CD4-positive, alpha-beta T cell treated with Interleukin-12 subunit alpha and Interleukin-12 subunit beta, for 1 hour (primary cell): ENCODE results near the gene SDHAF3.
"Not testable (repeated sequence)": the region's sequence is repeated elsewhere in the genome, so short reads cannot be mapped to it uniquely, and the experiment has no call there.

Source experiments
- DNase-seq: peaks from one replicate; pipeline ENCODE4 v3.0.0-alpha.2; 2020

SDHAF3 gene

GRCh38 chr7:97126483-97127171 is 9.1 kb downstream of the SDHAF3 start:
- no peak for DNase-seq

- DNase-seq = no peak
Measured at GRCh38 chr7:97128736-97129135, 11.2 kb downstream of the SDHAF3 start.

- DNase-seq = no peak
Measured at GRCh38 chr7:97130417-97131139, 13.1 kb downstream of the SDHAF3 start.

GRCh38 chr7:97133159-97133558 is 15.7 kb downstream of the SDHAF3 start:
- DNase-seq = no peak

- DNase-seq = no peak
Measured at GRCh38 chr7:97138830-97139229, 21.3 kb downstream of the SDHAF3 start.

GRCh38 chr7:97145068-97145467 is 27.6 kb downstream of the SDHAF3 start:
- DNase-seq = peak; percentile 20

GRCh38 chr7:97149843-97150242 is 32.3 kb downstream of the SDHAF3 start:
- no peak for DNase-seq

GRCh38 chr7:97155897-97156418 is 38.5 kb downstream of the SDHAF3 start:
- DNase-seq = no peak

GRCh38 chr7:97159984-97160383 is 42.5 kb downstream of the SDHAF3 start:
- not testable (repeated sequence) for DNase-seq

- not testable (repeated sequence) for DNase-seq
Measured at GRCh38 chr7:97161609-97162008, 44.1 kb downstream of the SDHAF3 start.

- no peak for DNase-seq
Measured at GRCh38 chr7:97166308-97166707, 48.8 kb downstream of the SDHAF3 start.

- DNase-seq = no peak
Measured at GRCh38 chr7:97167176-97167575, 49.7 kb downstream of the SDHAF3 start.

GRCh38 chr7:97167749-97168148 is 50.3 kb downstream of the SDHAF3 start:
- DNase-seq = no peak

GRCh38 chr7:97174303-97174702 is 56.8 kb downstream of the SDHAF3 start:
- DNase-seq = no peak

- DNase-seq = peak; percentile 59
Measured at GRCh38 chr7:97179454-97180104, 62.1 kb downstream of the SDHAF3 start.

GRCh38 chr7:97187067-97187466 is 69.6 kb downstream of the SDHAF3 start:
- no peak for DNase-seq

- DNase-seq = not testable (repeated sequence)
Measured at GRCh38 chr7:97196174-97196573, 78.7 kb downstream of the SDHAF3 start.

GRCh38 chr7:97198596-97198995 is 81.1 kb downstream of the SDHAF3 start:
- no peak for DNase-seq

GRCh38 chr7:97200018-97200417 is 82.5 kb downstream of the SDHAF3 start:
- DNase-seq = no peak

- no peak for DNase-seq
Measured at GRCh38 chr7:97203957-97204356, 86.5 kb downstream of the SDHAF3 start.

- no peak for DNase-seq
Measured at GRCh38 chr7:97204821-97205220, 87.3 kb downstream of the SDHAF3 start.

- DNase-seq = no peak
Measured at GRCh38 chr7:97215556-97215955, 98.1 kb downstream of the SDHAF3 start.

GRCh38 chr7:97218767-97219166 is 101.3 kb downstream of the SDHAF3 start:
- no peak for DNase-seq

- DNase-seq = no peak
Measured at GRCh38 chr7:97219237-97219636, 101.7 kb downstream of the SDHAF3 start.
